DMS 273 (cell line): ENCODE measurements around the gene FBLN1.
A peak's percentile ranks its signal among the peaks of the same experiment; 100 is the strongest.
"Not testable (repeated sequence)": the region's sequence is repeated elsewhere in the genome, so short reads cannot be mapped to it uniquely, and the experiment has no call there.

ENCODE experiments used
- DNase-seq: peaks from one replicate; lab custom pipeline; 2025; ENCODE audit not compliant: unreplicated experiment; lab: John Stamatoyannopoulos, UW

The FBLN1 gene

DNA sequence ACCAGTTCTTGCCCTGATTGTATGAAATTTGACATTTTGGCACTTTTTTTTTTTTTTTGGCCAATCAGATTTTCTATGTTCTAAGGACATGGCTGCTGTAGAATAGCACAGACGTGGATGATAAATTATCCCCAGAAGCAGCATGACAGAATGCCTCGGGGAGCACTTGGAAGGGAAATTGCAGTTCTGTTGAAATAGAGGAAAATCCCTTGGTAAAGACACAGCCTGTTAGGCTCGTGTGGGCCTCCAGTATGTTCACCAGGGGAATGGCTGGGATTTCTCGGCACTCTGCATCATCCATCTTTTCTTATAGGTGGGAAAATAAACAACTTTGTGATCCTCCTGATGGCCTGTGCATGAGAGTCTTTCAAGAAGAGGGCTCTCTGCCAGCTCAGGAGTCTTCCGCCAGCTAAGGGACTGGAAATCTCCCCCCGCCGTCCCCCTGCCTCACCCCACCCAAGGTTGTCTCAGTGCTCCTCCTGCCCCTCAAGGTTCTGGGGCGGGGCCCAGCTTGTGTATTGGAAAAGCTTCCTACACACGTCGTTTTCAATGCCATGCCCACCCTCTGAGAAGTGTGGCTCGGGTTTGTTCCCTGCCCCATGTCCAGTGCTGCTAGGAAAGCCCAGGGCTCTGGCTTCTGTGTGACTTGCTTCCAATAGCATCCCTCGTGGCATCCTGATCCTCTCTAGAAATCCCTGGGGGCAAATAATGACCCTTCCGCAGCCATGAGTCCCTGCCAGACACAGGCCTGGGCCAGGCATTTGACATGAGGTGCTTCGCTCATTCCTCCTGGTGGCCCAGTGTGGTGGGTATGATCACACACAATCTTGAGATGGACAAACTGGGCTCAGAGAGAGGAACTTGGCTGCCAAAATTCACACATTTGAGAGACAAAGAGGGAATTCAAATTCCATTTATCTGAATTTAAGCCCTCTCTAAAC, 98.4 kb downstream of the FBLN1 start:
- DNase-seq = no peak

DNA sequence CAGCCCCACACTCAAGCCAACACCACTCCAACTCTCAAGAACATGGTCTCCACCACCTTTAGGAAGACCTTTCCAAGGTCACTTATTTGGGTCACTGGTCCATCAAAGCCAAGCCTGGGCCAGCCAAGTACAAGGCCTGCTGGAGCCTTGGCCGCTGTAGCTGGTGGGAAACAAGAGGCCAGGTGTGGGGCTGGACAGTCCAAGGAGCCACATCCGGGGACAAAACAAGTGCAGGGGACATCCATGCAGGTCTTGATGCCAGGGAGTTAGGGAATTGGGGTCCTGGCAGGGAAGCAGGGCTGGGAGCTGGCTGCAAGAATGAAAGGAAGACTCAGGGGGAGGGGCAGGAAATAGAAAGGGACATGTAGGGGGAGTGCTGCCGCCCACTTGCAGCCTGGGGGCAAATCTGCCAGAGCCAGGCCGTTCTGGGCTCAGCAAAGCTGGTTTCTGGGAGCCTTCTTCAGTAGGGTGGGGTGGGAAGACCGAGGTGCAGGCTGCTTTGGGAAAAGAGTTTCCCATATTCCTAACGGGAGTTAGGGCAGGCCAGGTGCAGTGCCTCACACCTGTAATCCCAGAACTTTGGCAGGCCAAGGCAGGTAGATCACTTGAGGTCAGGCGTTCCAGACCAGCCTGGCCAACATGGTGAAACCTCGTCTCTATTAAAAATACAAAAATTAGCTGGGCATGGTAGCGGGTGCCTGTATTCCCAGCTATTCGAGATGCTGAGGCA, 99.5 kb downstream of the FBLN1 start:
- no peak for DNase-seq

DNA sequence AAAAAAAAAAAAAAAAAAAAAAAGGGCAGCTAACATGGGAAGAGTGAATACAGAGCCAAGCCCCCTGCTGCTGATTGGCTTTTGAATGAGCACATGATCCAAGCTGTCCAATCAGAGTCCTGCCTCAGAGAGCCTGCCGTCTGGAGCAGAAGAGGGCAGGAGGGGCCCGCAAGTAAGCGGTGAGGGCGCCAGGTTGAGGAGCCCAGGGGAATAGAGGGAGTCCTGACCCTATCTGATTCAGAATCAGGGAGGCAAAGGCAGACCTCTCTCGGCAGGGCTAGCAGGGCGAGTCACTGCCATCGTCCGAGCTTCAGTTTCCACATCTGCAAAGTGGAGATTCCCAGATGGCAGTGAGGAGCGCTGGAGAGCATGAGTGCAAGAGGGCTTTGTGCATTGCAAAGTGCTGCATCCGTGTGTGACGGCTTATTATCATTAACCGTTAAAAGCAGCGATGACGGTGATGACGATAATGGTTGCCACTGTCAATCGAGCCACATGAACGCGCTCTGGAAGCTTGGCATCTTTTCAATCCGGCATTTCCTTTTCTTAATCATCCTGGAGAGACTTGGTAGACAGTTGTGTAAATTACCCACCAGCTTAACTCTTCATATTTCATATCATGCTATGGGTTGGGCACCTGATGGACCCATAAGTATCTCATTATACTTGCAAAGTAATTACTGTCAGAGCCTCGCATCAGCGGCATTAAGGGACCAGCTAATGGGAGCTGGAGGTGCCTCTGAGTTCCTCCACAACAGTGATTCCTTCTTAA, 100.3 kb downstream of the FBLN1 start:
- DNase-seq = peak; percentile 13

DNA sequence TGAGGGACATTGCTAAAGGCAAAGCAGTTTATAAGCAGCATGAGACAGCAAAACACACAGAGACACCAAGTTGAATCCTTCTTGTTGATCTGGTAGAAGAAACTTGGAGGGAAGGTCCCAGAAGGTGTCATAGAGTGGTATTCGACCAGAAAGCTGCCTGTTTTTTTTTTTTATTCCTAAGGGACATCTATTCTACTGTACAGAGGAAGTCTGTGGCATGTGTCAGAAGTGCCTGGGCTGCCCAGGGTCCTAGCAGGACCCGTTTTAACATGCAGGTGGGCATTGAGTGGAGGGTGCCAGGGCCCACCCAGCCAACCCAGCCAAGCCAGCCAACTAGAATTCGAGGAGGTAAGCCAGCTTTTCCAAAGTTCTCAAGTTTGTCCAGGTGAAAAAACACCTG, 100.9 kb downstream of the FBLN1 start:
- DNase-seq = no peak

DNA sequence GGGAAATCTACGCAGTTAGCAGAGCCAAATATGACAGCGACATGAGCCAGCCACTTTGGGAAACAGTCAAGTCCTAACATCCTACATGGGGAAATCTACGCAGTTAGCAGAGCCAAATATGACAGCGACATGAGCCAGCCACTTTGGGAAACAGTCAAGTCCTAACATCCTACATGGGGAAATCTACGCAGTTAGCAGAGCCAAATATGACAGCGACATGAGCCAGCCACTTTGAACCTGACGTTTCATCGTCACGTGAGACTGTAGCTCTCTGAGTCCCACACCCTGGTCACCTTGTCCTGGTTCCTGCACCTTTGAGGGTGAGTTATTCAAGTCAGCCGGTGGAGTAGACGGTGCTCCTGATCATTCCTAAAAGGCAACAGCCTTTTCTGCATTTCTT, 105.4 kb downstream of the FBLN1 start:
- not testable (repeated sequence) for DNase-seq

DNA sequence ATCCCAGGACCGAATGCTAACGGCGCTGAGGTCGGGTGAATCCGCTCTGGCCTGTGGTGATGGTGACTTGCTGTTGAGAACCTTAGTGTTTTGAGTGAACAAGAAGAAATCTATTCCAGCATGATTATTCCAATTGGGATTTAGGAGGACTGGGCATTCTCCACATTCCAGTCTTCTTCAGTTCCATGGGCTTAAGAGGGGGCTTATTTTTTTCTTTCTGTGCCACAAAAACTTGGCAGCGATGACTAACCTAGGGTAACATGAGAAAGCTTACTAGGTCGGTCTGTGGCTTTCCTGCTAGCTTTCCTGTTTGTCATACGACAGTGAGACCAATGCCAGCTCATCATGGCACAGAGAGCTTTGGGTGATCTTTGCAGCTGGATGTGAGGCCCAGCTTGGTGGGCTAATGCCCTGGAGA, 106.1 kb downstream of the FBLN1 start:
- DNase-seq = no peak

DNA sequence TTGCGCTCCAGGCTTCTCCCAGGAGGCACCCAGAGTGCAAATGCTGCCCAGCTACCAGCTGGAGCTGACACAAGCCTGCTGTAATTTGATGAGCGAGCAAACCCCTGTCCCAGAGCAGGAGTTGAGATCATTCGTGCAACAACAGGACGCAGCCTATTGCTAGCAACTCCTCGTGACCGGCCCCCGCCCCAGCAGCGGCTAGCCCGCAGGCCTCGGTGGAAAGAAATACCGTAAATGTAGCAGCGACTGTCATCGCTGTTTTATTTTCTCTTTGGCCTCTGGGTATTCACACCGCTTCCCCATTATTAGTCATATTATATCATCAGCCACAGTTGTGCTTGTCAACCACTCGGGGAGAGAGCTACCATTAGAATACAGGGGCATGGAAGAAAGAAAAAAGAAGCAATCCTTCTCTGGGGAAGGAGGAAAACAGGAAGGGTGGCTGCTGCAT, 109.8 kb downstream of the FBLN1 start:
- DNase-seq = peak; percentile 83

DNA sequence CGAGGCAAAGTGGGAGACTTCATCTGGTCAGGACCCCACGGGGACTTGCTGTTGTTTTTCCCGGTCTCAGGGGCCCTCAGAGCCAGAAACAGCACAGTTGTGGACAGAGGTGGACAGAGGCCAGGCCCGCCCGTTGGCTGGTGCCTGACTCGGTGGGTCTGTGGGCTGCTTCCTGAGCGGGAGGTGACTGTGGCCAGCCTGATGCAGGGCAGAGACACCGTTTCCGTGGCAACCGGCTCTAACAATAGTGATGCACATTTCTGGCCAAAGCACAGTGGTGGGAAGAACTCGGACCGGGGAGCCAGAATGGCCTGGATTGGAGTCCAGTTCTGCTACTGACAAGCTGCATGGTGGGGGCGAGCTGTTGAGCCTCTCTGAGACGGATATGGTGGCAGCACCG, 110.3 kb downstream of the FBLN1 start:
- DNase-seq = no peak

DNA sequence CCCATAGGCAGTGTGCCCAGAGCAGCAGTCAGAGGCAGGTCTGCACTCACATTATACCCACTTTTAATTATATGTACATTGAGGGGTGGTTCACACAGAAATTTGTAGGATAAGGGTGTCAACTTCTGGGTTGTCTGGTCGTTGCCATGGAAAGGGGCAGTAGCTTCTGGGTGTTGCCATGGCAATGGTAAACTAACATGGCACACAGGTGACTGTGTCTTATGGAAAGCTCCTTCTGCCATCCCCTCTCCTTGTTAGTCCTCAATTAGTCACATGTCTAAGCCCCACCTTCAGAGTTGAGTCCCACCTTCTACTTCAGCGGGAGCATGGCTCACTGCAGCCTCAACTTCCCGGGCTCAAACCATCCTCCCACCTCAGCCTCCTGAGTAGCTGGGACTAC, 112.7 kb downstream of the FBLN1 start:
- DNase-seq = no peak

DNA sequence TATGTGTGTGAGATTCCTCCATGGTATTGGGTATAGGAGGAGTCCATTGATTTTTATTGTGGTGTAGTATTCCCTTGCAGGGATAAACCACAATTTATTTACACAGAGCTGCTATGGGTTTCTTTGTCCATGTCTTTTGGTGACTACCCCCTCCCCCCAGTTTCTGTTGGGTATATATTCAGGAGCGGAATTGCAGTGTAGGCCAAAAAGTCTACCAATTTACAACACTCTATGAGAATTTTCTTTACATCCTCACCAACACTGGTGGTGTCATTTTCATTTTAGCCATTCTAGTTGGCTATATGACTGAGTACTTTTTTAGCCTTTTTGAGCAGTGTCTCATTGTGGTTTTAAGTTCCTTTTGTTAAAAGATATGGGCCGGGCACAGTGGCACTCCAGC, 113.7 kb downstream of the FBLN1 start:
- no peak for DNase-seq

DNA sequence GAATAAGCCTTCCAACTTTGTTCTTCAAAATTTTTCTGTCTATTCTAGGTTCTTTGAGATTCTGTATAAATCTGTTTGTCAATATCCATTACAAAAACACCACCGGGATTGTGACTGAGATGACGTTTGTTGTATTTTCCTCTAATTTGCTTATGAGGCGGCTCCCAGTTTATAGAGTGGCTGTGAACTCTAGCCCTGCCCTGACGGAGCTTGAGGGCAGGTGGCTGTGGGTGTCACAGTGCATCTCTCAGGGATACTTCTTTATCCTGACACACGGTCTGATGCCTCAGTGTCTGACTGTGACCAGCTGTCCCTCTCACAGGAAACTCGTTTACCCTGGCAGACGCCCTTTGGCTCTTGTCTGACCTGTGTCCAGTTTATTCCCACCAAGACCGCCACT, 115.3 kb downstream of the FBLN1 start:
- no peak for DNase-seq

DNA sequence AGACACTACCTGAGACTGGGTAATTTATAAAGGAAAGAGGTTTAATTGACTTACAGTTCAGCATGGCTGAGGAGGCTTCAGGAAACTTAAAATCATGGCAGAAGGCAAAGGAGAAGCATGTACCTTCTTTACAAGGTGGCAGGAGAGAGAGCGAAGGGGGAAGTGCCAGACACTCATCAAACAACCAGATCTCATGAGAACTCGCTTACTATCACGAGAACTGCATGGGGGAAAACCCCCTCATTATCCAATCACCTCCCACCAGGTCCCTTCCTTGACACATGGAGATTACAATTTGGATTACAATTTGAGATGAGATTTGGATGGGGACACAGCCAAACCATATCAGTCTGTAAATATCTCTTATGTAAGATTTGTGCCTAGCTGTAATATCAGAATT, 118.0 kb downstream of the FBLN1 start:
- DNase-seq = no peak

DNA sequence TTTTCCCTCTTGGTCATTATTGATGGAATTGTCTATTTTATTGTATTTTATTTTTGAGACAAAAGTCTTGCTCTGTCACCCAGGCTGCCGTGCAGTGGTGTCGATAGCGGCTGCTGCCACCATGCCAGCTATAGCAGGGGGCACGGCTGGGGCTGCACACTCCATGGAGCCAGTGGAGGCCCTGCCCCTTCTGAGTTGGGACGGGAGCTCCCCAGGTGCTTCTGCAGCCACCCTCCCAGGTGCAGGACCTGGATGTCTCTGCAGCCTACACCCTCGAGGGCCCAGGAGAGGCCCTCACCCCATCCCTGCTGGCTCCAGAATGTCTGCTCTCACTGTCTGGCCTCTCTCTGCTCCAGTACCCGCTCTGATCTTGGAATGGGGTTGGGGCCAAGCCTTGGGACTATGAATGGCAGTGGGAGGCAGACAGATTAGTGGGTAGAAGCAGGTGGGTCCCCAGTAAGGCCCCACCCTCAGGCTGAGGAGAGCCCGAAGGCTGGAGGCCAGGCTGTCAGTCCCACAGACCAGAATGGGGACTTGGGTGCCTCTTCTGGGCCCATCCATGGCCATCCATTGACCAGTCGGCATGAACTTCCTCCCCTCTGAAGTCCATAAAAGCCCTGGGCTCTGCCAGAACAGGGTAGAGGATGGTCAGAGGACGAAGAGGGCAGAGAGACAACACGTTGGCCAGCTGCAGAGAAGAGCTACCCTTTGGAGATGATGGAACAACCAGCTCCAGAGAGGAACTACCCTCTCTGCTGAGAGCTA, 119.3 kb downstream of the FBLN1 start:
- no peak for DNase-seq

DNA sequence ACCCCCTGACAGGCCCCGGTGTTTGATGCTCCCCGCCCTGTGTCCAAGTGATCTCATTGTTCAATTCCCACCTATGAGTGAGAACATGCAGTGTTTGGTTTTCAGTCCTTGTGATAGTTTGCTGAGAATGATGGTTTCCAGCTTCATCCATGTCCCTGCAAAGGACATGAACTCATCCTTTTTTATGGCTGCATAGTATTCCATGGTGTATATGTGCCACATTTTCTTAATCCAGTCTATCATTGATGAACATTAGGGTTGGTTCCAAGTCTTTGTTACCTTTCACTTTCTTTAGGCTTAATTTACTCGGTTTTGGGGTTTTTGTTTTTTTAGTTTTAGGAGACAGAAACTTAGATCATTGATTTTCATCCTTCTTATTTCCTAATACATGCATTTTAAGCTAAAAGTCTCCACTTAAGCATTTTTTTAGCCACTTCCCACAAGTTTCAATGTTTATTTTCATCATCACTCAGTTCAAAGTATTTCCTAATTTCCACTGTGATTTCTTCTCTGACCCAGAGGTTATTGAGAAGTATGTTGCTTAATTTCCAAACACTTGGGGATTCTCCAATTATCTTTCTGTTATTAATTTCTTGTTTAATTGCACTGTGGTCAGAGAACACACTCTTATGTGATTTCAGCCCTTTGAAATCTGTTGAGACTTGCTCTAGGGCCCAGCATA, 120.9 kb downstream of the FBLN1 start:
- DNase-seq = not testable (repeated sequence)

DNA sequence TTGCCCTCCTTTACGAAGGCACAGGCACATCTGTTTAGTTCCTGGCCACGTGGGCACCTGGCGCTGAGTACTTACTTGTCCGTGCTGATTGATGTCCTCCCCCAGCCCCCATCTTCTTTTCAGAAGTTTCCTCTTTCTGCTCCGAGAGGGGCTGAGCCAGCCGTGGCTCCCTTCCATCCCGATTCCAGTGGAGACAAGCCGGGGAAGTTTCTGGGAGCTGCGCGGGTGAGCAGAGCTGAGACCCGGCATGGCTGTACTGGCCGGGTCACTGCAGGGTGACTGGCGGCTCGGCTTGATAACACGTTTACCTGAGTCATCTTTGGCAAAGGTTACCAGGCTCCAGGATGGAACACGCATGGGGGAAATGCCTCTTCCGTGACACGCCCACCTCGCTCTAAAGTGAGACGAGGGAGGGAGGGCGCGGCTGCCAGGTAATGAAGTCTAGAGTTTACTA, 123.5 kb downstream of the FBLN1 start:
- DNase-seq = no peak

DNA sequence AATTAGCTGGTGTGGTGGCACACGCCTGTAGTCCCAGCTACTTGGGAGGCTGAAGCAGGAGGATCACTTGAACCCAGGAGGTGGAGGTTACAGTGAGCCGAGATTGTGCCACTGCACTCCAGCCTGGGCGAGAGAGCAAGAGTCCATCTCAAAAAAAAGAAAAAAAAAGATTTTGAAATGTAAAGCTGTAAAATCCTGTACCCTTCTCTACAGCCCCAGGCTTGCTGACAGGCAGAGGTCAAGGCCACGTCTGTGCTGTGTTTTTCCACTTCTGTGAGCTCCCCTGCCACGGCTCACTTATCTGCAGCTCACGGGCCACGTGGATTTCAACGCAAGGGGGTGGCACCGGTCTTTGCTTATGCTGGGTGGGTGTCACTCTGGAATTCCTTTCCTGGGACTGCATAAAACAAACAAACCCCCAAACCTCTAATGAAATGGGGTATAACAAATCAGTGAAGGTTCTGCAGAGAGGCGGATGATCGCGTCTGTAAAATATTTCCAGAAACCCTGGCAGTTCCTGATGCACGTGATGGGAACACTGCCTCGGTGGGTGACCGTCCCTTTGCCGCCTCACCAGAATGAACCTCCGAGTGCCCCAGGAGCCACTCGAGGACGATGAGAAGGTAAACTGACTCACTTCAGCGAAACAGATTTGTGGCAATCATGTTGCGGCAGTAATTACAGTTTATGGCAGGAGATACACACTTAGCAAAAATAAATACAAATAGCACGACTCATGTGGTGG, 125.0 kb downstream of the FBLN1 start:
- DNase-seq = no peak

DNA sequence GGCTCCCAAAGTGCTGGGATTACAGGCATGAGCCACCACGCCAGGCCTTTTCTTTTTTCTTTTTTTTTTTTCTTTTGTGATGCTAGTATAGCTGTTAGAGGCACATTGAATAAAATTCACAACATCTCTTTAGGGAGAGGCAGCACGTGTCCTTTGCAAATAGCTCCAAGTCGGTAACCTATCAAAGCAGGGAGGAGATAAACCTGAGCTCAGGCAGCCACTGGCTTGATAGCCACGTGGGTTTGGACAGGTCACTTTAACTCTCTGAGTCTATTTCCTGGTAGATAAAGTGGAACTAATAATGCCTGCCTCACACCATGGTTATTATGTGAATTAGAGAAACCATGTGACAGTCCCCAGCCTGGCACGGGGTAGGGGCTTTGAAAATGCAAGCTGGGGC, 125.8 kb downstream of the FBLN1 start:
- DNase-seq = no peak

DNA sequence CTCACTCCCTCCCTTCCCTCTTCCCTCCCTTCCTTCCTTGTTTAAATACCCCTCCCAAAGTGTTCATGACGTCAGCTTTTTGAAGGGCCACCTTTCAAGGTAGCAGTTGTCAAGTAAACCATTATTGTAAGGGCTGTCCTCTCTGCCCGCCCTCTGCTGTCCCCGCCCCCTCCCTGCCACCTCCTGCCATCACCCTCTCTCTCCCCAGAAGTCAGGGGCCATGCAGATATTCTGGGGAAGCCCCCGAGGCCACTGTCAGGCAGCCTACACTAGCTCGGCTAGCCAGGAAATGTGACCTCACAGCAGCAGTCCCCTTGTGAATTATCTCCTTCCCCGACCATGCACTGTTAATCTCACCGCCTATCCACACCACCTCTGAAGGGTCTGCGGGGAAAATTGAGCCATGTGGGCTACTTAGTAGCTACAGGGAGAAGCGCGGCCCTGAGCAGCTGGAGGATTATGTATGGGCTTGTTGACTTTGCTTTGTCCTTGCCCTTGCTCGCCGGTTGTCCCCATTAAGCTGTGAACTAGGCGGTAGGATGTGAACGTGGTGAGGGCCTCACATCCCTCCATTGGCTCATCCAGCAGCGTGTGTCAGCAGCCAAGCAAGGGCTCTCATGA, 126.9 kb downstream of the FBLN1 start:
- DNase-seq = no peak

DNA sequence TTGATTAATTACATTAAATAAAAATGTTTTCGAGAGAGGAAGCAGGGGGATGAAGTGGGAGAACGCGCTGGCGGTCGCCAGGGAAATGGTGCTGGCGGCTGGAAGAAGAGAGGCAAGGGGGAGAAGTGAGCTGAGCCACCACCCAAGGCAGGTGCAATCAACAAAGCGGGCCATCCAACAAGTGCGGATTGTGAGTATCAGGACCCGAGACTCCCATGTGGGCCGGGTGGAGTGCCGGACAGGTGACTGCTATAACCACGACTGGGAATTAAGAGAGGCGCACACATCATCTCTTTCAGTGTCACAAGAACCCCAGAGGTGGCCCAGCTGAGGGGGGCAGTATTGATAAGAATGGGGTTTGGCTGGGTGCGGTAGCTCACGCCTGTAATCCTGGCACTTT, 127.8 kb downstream of the FBLN1 start:
- DNase-seq = no peak
